Measurements from ENCODE around the gene CMBL.

GRCh38 chr5:10276691-10277090, 31.0 kb downstream of the CMBL start:
- TF ChIP-seq CTCF (conservative IDR thresholded peaks at IDR 0.05; ENCODE audit: low read length) = no peak
- TF ChIP-seq EZH2phosphoT487 (IDR thresholded peaks at IDR 0.05; ENCODE audit: borderline replicate concordance) = no peak
